ENCODE measurements around the gene MEDAG.

DNA sequence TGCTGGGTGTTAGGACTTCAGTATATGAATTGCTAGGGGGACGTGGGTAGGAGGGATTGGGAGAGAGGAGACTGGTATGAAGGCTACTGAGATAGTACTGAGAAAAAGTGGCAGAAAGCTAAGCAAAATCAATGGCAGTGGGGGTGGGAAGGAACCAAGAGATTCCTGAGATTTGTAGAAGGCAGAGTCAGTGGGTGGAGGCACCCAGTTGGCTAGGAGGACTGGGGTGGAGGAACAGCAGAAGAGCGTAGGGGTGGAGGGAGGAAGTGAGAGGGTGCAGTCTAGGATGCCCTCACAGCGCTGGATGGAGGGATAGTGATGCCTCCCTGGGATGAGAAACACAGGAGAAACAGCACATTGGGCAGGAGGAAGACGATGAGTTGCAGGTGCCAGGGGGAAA, 5.6 kb upstream of the MEDAG start:
- no peak for TF ChIP-seq POLR2A (IDR thresholded peaks at IDR 0.05)
- TF ChIP-seq, protein P1, sequence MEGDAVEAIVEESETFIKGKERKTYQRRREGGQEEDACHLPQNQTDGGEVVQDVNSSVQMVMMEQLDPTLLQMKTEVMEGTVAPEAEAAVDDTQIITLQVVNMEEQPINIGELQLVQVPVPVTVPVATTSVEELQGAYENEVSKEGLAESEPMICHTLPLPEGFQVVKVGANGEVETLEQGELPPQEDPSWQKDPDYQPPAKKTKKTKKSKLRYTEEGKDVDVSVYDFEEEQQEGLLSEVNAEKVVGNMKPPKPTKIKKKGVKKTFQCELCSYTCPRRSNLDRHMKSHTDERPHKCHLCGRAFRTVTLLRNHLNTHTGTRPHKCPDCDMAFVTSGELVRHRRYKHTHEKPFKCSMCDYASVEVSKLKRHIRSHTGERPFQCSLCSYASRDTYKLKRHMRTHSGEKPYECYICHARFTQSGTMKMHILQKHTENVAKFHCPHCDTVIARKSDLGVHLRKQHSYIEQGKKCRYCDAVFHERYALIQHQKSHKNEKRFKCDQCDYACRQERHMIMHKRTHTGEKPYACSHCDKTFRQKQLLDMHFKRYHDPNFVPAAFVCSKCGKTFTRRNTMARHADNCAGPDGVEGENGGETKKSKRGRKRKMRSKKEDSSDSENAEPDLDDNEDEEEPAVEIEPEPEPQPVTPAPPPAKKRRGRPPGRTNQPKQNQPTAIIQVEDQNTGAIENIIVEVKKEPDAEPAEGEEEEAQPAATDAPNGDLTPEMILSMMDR (IDR thresholded peaks at IDR 0.05) = no peak
